PC-9 (cell line): ENCODE results near the gene RPL10A. TPM values are rescaled to one million over a fixed set of nuclear protein-coding genes. Genes with fewer than 3 reads are reported as not detected.

ENCODE experiments used
- BruUV-seq: library from RNA; stranded (reverse); fragments of 400-500 nt; replicated peaks from 2 replicates; lab custom pipeline; 2021; lab: Mats Ljungman, UMichigan
- CTCF ChIA-PET: fragments of 300-600 bp; sonication (Branson Sonifier 250); formaldehyde crosslinking; loops from one replicate; lab custom pipeline; 2022; ENCODE audit warnings: antibody characterized with exemption; lab: Charles Lee
- POLR2A ChIA-PET: fragments of 300-600 bp; sonication (Branson Sonifier 250); formaldehyde crosslinking; loops from one replicate; lab custom pipeline; 2022; ENCODE audit warnings: antibody characterized with exemption; ENCODE audit not compliant: unreplicated experiment; lab: Charles Lee
- DNase-seq, 2 experiments: peaks; one replicate each; pipeline versions ENCODE4 v3.0.0 to v3.0.0-alpha.2; 2015 to 2022; ENCODE audit warnings: mixed read lengths in 1 of 2
- H2AFZ ChIP-seq: fragments of 200-600 bp; sonication (generic); 2 replicates; pipeline ENCODE4 v1.8.1; 2017; ENCODE audit warnings: antibody characterized with exemption
- H3F3A ChIP-seq: fragments of 200-600 bp; sonication (generic); 2 replicates; pipeline ENCODE4 v1.8.1; 2017; ENCODE audit warnings: antibody characterized with exemption, mild to moderate bottlenecking, low read depth; ENCODE audit not compliant: insufficient read depth
- H3K27ac ChIP-seq: fragments of 200-600 bp; sonication (generic); 2 replicates; pipeline ENCODE4 v1.6.1; 2016; ENCODE audit warnings: mixed run types
- H3K27me3 ChIP-seq: fragments of 200-600 bp; sonication (generic); 2 replicates; pipeline ENCODE4 v1.6.1; 2016; ENCODE audit warnings: low read depth, mixed run types; ENCODE audit not compliant: insufficient read depth
- H3K36me3 ChIP-seq: fragments of 200-600 bp; sonication (generic); 2 replicates; pipeline ENCODE4 v1.6.1; 2016; ENCODE audit warnings: low read depth, mixed run types
- H3K4me1 ChIP-seq: fragments of 200-600 bp; sonication (generic); replicated peaks from 2 replicates; pipeline ENCODE4 v1.6.1; 2016; ENCODE audit warnings: mixed run types; ENCODE audit not compliant: insufficient read depth
- H3K4me2 ChIP-seq: fragments of 200-600 bp; sonication (generic); 2 replicates; pipeline ENCODE4 v1.6.1; 2017; ENCODE audit warnings: mixed run types
- H3K4me3 ChIP-seq: fragments of 200-600 bp; sonication (generic); 2 replicates; pipeline ENCODE4 v1.6.1; 2016; ENCODE audit warnings: mixed run types
- H3K79me2 ChIP-seq: fragments of 200-600 bp; sonication (generic); 2 replicates; pipeline ENCODE4 v1.6.1; 2017; ENCODE audit warnings: low read depth, mixed run types
- H3K9me2 ChIP-seq: fragments of 200-600 bp; sonication (generic); 2 replicates; pipeline ENCODE4 v1.8.1; 2017; ENCODE audit warnings: mild to moderate bottlenecking; ENCODE audit not compliant: insufficient read depth
- H3K9me3 ChIP-seq: fragments of 200-600 bp; sonication (generic); 2 replicates; pipeline ENCODE4 v1.8.1; 2016; ENCODE audit warnings: low read depth; ENCODE audit not compliant: insufficient read depth
- H4K20me1 ChIP-seq: fragments of 200-600 bp; sonication (generic); 2 replicates; pipeline ENCODE4 v1.8.1; 2017; ENCODE audit not compliant: insufficient read depth
- EZH2 ChIP-seq: fragments of 200-600 bp; sonication (generic); IDR thresholded peaks from 2 replicates; pipeline ENCODE4 v1.8.0; 2017; ENCODE audit warnings: antibody characterized with exemption, low read depth
- intact Hi-C: fragments of 100-400 bp; cut with micrococcal nuclease; formaldehyde crosslinking; loops from one replicate; pipeline ENCODE4 v1.10.0; 2022; ENCODE audit not compliant: unreplicated experiment
- total RNA-seq: library from RNA; stranded (reverse); gene quantifications from 2 replicates; pipeline ENCODE4 v1.2.3, GENCODE V29; 2021
- TF ChIP-seq, protein P1 (sequence below): fragments of 200-600 bp; sonication (generic); conservative IDR thresholded peaks from 2 replicates; pipeline ENCODE4 v1.6.1; 2017; ENCODE audit warnings: mixed run types, antibody characterized with exemption, mild to moderate bottlenecking, moderate library complexity

Gene RPL10A
- total RNA-seq, 1 experiment from 2014 or later, result 1,335 TPM

DNA sequence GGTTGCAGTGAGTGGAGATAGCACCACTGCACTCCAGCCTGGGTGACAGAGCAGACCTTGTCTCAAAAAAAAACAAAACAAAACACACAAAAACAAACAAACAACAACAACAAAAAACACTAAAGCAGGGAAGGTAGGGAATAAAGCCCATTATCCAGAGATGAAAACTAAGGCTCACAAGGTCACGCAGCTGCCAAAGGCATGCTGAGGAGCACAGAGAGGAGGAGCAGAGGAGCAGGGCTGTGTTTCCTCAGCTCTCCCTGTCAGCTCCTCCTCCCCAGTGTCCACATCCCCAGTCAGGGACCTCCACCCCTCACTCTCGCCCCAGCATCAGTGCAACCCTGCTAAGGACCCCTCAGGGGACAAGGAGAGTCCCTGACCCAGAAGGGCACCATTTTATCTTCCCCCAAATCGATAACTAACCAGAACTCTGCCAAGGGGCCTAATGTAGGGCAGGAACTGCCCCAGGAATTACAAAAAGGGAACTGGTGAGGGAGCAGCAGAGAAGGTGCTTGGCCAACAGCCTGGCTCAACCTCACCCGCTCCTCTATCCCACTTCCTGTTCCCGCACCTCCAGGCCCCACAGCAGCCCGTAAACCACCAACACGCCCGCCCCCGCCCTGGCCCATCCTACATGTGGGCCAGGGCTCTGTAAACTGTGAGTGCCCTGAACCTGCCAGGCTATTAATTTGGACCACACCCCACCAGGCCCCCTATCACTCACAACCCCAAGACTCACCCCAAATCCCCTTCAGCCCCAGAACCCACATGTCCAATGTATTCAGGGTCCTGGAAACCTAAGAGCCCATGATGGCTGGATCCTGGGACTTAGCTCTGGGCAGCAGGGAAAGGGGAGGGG, 19.7 kb downstream of the RPL10A start:
- H3K9me3 ChIP-seq, result no peaks in the 10 kb centered on the region
- no peaks in the 10 kb centered on the region for H3K36me3 ChIP-seq
- peaks cover 45% of the 10 kb centered on the region for H3F3A ChIP-seq
- peak; percentile 62 to 66 for DNase-seq
- no peak overlapping the region for H2AFZ ChIP-seq
- intact Hi-C loops, result no loop called here
- BruUV-seq, result no TSS peak
- TF ChIP-seq, protein P1, sequence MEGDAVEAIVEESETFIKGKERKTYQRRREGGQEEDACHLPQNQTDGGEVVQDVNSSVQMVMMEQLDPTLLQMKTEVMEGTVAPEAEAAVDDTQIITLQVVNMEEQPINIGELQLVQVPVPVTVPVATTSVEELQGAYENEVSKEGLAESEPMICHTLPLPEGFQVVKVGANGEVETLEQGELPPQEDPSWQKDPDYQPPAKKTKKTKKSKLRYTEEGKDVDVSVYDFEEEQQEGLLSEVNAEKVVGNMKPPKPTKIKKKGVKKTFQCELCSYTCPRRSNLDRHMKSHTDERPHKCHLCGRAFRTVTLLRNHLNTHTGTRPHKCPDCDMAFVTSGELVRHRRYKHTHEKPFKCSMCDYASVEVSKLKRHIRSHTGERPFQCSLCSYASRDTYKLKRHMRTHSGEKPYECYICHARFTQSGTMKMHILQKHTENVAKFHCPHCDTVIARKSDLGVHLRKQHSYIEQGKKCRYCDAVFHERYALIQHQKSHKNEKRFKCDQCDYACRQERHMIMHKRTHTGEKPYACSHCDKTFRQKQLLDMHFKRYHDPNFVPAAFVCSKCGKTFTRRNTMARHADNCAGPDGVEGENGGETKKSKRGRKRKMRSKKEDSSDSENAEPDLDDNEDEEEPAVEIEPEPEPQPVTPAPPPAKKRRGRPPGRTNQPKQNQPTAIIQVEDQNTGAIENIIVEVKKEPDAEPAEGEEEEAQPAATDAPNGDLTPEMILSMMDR, result no peak
- TF ChIP-seq EZH2, result no peak
- ChIA-PET CTCF (no interaction called here), POLR2A (interaction anchor here (0.5 to 0.6 kb wide), 2 partner anchors 103 to 1042 kb away, joined by 3 to 7 read pairs; no protein-coding TSS in a partner anchor)
- H3K79me2 ChIP-seq, result peaks cover 53% of the 10 kb centered on the region
- H3K4me2 ChIP-seq, result peak overlapping the region; percentile 98
- no peaks in the 10 kb centered on the region for H3K9me2 ChIP-seq
- H3K4me1 ChIP-seq, result peaks cover 78% of the 10 kb centered on the region
- no peaks in the 10 kb centered on the region for H3K27me3 ChIP-seq
- H3K4me3 ChIP-seq, result no peak overlapping the region
- peak overlapping the region; percentile 99 for H3K27ac ChIP-seq
- H4K20me1 ChIP-seq, result peaks cover 14% of the 10 kb centered on the region; the same call in 1 of the 2 replicates

DNA sequence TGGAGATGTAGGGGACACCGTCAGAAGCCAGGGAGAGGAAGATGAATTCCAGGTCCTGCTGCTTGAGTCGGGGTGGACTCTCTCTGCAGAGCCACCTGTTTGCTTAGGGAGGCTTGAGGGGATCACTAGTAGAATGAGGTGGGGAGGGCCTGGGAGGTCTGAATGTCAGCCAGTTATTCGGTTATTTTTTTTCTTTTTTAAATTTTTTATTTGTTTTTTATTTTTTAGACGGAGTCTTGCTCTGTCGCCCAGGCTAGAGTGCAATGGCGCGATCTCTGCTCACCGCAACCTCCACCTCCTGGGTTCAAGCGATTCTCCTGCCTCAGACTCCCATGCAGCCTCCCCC, 20.3 kb downstream of the RPL10A start:
- Histone ChIP-seq H3K4me2 (peak overlapping the region; percentile 98), H3K27ac (peak overlapping the region; percentile 99)

DNA sequence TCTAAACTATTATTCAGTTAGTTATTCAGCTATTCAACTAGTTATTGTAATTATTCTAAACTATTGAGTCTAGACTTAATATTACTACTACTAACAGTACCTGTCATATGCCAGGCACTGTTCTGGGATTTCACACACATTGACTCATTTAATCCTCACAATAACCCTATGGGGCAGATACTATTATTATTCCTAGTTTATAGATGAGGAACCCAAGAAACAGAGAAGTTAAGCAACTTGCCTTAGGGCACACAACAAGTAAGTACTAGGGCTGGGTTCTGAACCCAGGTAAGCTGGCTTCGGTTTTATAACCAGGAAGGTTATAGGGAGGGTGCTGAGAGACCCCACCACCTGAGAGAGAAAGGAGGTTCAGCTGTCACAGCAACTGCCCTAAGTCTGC, 20.9 kb downstream of the RPL10A start:
- peaks cover 65% of the 10 kb centered on the region for H3K79me2 ChIP-seq
- no peaks in the 10 kb centered on the region for H3K36me3 ChIP-seq
- DNase-seq, result no peak
- no peaks in the 10 kb centered on the region for H3K9me2 ChIP-seq
- H3K27ac ChIP-seq, result peak overlapping the region; percentile 26; the same call in 1 of the 2 replicates
- no peak overlapping the region for H2AFZ ChIP-seq
- TF ChIP-seq, protein P1, result no peak
- TF ChIP-seq EZH2, result no peak
- H3K4me3 ChIP-seq, result no peak overlapping the region
- no peaks in the 10 kb centered on the region for H3K9me3 ChIP-seq
- H3K4me1 ChIP-seq, result peaks cover 78% of the 10 kb centered on the region
- POLR2A ChIA-PET, result no interaction called here
- intact Hi-C loops, result no loop called here
- H3K4me2 ChIP-seq, result no peak overlapping the region
- CTCF ChIA-PET, result no interaction called here
- BruUV-seq, result no TSS peak
- peaks cover 45% of the 10 kb centered on the region for H3F3A ChIP-seq
- no peaks in the 10 kb centered on the region for H3K27me3 ChIP-seq
- peaks cover 14% of the 10 kb centered on the region; the same call in 1 of the 2 replicates for H4K20me1 ChIP-seq

More for the DNA sequence above, 20.3 kb downstream of the RPL10A start:
- DNase-seq, result no peak
- Histone ChIP-seq H3K4me3 (no peak overlapping the region), H3F3A (peaks cover 45% of the 10 kb centered on the region), H3K4me1 (peaks cover 80% of the 10 kb centered on the region), H3K79me2 (peaks cover 59% of the 10 kb centered on the region), H2AFZ (no peak overlapping the region), H3K27me3 (no peaks in the 10 kb centered on the region), H3K9me3 (no peaks in the 10 kb centered on the region), H3K9me2 (no peaks in the 10 kb centered on the region), H4K20me1 (peaks cover 14% of the 10 kb centered on the region; the same call in 1 of the 2 replicates), H3K36me3 (no peaks in the 10 kb centered on the region)
- ChIA-PET CTCF (no interaction called here), POLR2A (interaction anchor here (0.5 to 0.6 kb wide), 2 partner anchors 102 to 1043 kb away, joined by 3 to 7 read pairs; no protein-coding TSS in a partner anchor)
- TF ChIP-seq EZH2, result no peak
- TF ChIP-seq, protein P1, result no peak
- BruUV-seq, result no TSS peak
- intact Hi-C loops, result no loop called here
